Upper lobe of right lung (tissue), 1 donor: ENCODE measurements around the gene EEF2KMT. TPM values are rescaled to one million over a fixed set of nuclear protein-coding genes. Genes with fewer than 3 reads are reported as not detected.
"Not testable (repeated sequence)": the region's sequence is repeated elsewhere in the genome, so short reads cannot be mapped to it uniquely, and the experiment has no call there.

ENCODE experiments used
- ATAC-seq: fragments of 200-7000 bp; cut with Tn5 transposase; one replicate; pipeline ENCODE4 v1.9.1; 2020; ENCODE audit warnings: mild to moderate bottlenecking, moderate library complexity
- DNase-seq: peaks from one replicate; pipeline ENCODE4 v3.0.0-alpha.2; 2020
- H3K27ac ChIP-seq: fragments of 200-600 bp; one replicate; pipeline ENCODE4 v1.8.0; 2022
- H3K27me3 ChIP-seq: fragments of 200-600 bp; one replicate; pipeline ENCODE4 v1.8.0; 2022; ENCODE audit warnings: mild to moderate bottlenecking
- H3K36me3 ChIP-seq: fragments of 200-600 bp; one replicate; pipeline ENCODE4 v1.8.0; 2022
- H3K4me1 ChIP-seq: fragments of 200-600 bp; one replicate; pipeline ENCODE4 v1.8.0; 2022
- H3K4me3 ChIP-seq: fragments of 200-600 bp; one replicate; pipeline ENCODE4 v1.8.0; 2022; ENCODE audit warnings: mild to moderate bottlenecking
- H3K9me3 ChIP-seq: fragments of 200-600 bp; one replicate; pipeline ENCODE4 v1.8.0; 2022
- CTCF ChIP-seq: fragments of 200-600 bp; IDR thresholded peaks from one replicate; pipeline ENCODE4 v1.8.0; 2022; ENCODE audit warnings: antibody characterized with exemption
- intact Hi-C: fragments of 100-400 bp; cut with DNase I; formaldehyde crosslinking; loops from one replicate; pipeline ENCODE4 v1.11.0; 2022
- total RNA-seq: library from RNA; stranded (reverse); fragmentation: NEBNext Ultra II Directional; extraction: Animal tissue kit (Norgen Biotek cat#: 25700); gene quantifications from one replicate; pipeline ENCODE4 v1.2.1, GENCODE V29; 2021
- donor health status: DM: no; HTN: yes; CAD: no; lungs with severe emphysema.

Gene EEF2KMT
- total RNA-seq, 1 donor from 2014 or later: 9.6 TPM

- DNase-seq (peak; percentile 34), ATAC-seq (peak; percentile 27)
- TF ChIP-seq CTCF: no peak
- no peaks in the 10 kb centered on the region for H3K4me1 ChIP-seq
- no peak overlapping the region for H3K4me3 ChIP-seq
- no peaks in the 10 kb centered on the region for H3K27me3 ChIP-seq
- intact Hi-C loops: no loop called here
- H3K27ac ChIP-seq: no peak overlapping the region
- no peaks in the 10 kb centered on the region for H3K36me3 ChIP-seq
- no peaks in the 10 kb centered on the region for H3K9me3 ChIP-seq
Observed at GRCh38 chr16:5054876-5055865, 42.4 kb downstream of the EEF2KMT start.

- DNase-seq (peak; percentile 8), ATAC-seq (no peak)
- Histone ChIP-seq H3K27ac (no peak overlapping the region), H3K4me1 (no peaks in the 10 kb centered on the region), H3K36me3 (no peaks in the 10 kb centered on the region), H3K4me3 (no peak overlapping the region), H3K27me3 (no peaks in the 10 kb centered on the region), H3K9me3 (no peaks in the 10 kb centered on the region)
- intact Hi-C loops: no loop called here
- TF ChIP-seq CTCF: no peak
Observed at GRCh38 chr16:5046914-5047313, 50.7 kb downstream of the EEF2KMT start.

GRCh38 chr16:5045499-5046115 lies 52.0 kb downstream of the EEF2KMT start:
- no peak for ATAC-seq
- Histone ChIP-seq H3K27me3 (no peaks in the 10 kb centered on the region), H3K4me1 (no peaks in the 10 kb centered on the region), H3K27ac (no peak overlapping the region), H3K4me3 (no peak overlapping the region), H3K9me3 (no peaks in the 10 kb centered on the region), H3K36me3 (no peaks in the 10 kb centered on the region)
- peak; percentile 49 for DNase-seq
- no peak for TF ChIP-seq CTCF
- intact Hi-C loops: no loop called here

GRCh38 chr16:5044581-5044980 lies 53.0 kb downstream of the EEF2KMT start:
- H3K27me3 ChIP-seq, H3K27ac ChIP-seq, intact Hi-C loops, H3K4me3 ChIP-seq, H3K4me1 ChIP-seq, H3K9me3 ChIP-seq, H3K36me3 ChIP-seq, DNase-seq, ATAC-seq: not testable (repeated sequence)

GRCh38 chr16:5044011-5044540 lies 53.5 kb downstream of the EEF2KMT start:
- ATAC-seq: no peak

More at GRCh38 chr16:5044011-5044540, 53.5 kb downstream of the EEF2KMT start:
- TF ChIP-seq CTCF: no peak
- H3K9me3 ChIP-seq: no peaks in the 10 kb centered on the region
- no peaks in the 10 kb centered on the region for H3K4me1 ChIP-seq
- H3K27ac ChIP-seq: no peak overlapping the region
- intact Hi-C loops: no loop called here
- H3K4me3 ChIP-seq: no peak overlapping the region
- H3K27me3 ChIP-seq: no peaks in the 10 kb centered on the region
- H3K36me3 ChIP-seq: no peaks in the 10 kb centered on the region
- DNase-seq: peak; percentile 42
